Brain microvascular endothelial cell (primary cell): ENCODE measurements around the gene MUCL3.

ENCODE experiments used
- DNase-seq: peaks from one replicate; pipeline ENCODE4 v3.0.0-alpha.2; 2020
- H3K27ac ChIP-seq: fragments of 250-450 bp; sonication (Bioruptor Pico); 2 replicates; pipeline ENCODE4 v1.5.1; 2020; ENCODE audit warnings: mild to moderate bottlenecking, moderate library complexity
- H3K27me3 ChIP-seq: fragments of 250-450 bp; sonication (Bioruptor Pico); replicated peaks from 2 replicates; pipeline ENCODE4 v1.5.1; 2020; ENCODE audit warnings: mild to moderate bottlenecking
- H3K36me3 ChIP-seq: fragments of 250-450 bp; sonication (Bioruptor Pico); replicated peaks from 2 replicates; pipeline ENCODE4 v1.5.1; 2020; ENCODE audit warnings: mild to moderate bottlenecking
- H3K4me3 ChIP-seq: 2 replicates; pipeline ENCODE4 v1.5.1; 2011; ENCODE audit warnings: low read depth, mild to moderate bottlenecking, control low read depth, low read length, moderate library complexity
- CTCF ChIP-seq: IDR thresholded peaks from 2 replicates; pipeline ENCODE4 v1.5.1; 2011; ENCODE audit warnings: low read depth, mild to moderate bottlenecking, moderate library complexity, low read length, control low read depth, inconsistent platforms; ENCODE audit errors: missing control alignments
- in situ Hi-C: cut with HindIII; loops from 2 replicates; pipeline ENCODE4 v1.10.0; 2017; ENCODE audit warnings: low sequenced_read_pairs, low pct_ligation_motif_present

Gene MUCL3

GRCh38 chr6:30983439-30983838, 42.7 kb downstream of the MUCL3 start, which contains the start of gene MUC21:
TSS of gene MUC21 (plus strand) at chr6:30983718. CDS start at chr6:30983959, 241 bp downstream.
- in situ Hi-C loops: no loop called here
- no peak for TF ChIP-seq CTCF
- H3K27ac ChIP-seq: no peak within 1 kb of the TSS
- no peak within 1 kb of the TSS for H3K4me3 ChIP-seq
- DNase-seq: no peak
- no peaks in the 10 kb centered on the region for H3K27me3 ChIP-seq
- H3K36me3 ChIP-seq: no peaks in the 10 kb centered on the region

GRCh38 chr6:30985490-30985889, 44.7 kb downstream of the MUCL3 start:
- Histone ChIP-seq H3K36me3 (no peaks in the 10 kb centered on the region), H3K4me3 (no peak overlapping the region), H3K27me3 (no peaks in the 10 kb centered on the region), H3K27ac (no peak overlapping the region)
- DNase-seq: no peak
- TF ChIP-seq CTCF: no peak
- in situ Hi-C loops: no loop called here

GRCh38 chr6:30987304-30987703, 46.5 kb downstream of the MUCL3 start:
- H3K27me3 ChIP-seq: no peaks in the 10 kb centered on the region
- no peaks in the 10 kb centered on the region for H3K36me3 ChIP-seq
- no peak overlapping the region for H3K4me3 ChIP-seq
- in situ Hi-C loops: no loop called here
- no peak for DNase-seq
- H3K27ac ChIP-seq: no peak overlapping the region
- no peak for TF ChIP-seq CTCF

GRCh38 chr6:30988209-30988825, 47.5 kb downstream of the MUCL3 start:
- DNase-seq: no peak
- Histone ChIP-seq H3K27ac (no peak overlapping the region), H3K36me3 (no peaks in the 10 kb centered on the region), H3K4me3 (no peak overlapping the region), H3K27me3 (no peaks in the 10 kb centered on the region)
- in situ Hi-C loops: no loop called here
- no peak for TF ChIP-seq CTCF

- no peak for DNase-seq
- in situ Hi-C loops: no loop called here
- Histone ChIP-seq H3K27ac (no peak overlapping the region), H3K4me3 (no peak overlapping the region), H3K36me3 (no peaks in the 10 kb centered on the region), H3K27me3 (no peaks in the 10 kb centered on the region)
- no peak for TF ChIP-seq CTCF
Observed at GRCh38 chr6:30990422-30991086, 49.8 kb downstream of the MUCL3 start.
